GM12872 (cell line): Measurements from ENCODE around the gene DTNBP1.

ENCODE experiments used
- TF ChIP-seq, protein P1 (sequence below): IDR thresholded peaks from 3 replicates; pipeline ENCODE4 v1.5.1; 2011; ENCODE audit warnings: low read depth, mild to moderate bottlenecking, low read length, moderate library complexity; ENCODE audit not compliant: insufficient read depth

DTNBP1 gene

DNA sequence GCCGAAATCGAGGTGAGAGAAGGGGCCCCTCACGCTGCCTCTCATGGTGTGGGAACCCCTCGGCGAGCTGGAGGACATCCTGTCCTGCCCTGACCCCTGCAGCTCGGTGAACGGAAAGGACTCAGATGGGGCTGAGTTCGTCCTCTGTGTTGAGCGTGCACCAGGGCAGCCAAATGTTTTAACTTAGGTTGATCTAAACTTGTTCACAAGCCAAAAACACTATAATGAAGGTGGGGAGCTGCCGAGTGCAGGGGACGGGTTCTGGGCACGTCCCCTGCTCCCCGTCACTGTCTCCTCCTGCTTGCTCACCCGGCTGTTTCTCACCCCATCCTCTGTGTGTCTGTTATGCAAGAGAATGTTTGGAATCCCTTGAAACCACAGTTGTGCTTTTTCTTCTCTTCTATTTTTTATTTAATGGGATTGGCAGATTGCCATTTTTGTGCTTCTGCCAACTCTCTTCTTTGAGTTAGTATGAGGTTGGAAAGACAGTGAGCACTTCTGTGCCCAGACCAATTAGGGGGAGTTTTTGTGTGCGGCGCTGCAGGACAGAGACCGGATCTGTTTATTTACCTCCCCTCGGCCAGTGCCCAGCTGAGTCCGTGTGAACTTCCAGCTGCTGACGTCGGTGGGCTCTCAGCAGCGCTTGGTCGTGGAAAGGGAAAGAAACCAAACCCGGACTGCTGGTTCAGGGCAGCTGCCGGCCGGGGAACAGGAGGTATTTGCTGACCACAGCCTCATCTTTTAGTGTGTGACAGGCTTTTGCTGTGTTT lies 158.1 kb downstream of the DTNBP1 start:
- TF ChIP-seq, protein P1, sequence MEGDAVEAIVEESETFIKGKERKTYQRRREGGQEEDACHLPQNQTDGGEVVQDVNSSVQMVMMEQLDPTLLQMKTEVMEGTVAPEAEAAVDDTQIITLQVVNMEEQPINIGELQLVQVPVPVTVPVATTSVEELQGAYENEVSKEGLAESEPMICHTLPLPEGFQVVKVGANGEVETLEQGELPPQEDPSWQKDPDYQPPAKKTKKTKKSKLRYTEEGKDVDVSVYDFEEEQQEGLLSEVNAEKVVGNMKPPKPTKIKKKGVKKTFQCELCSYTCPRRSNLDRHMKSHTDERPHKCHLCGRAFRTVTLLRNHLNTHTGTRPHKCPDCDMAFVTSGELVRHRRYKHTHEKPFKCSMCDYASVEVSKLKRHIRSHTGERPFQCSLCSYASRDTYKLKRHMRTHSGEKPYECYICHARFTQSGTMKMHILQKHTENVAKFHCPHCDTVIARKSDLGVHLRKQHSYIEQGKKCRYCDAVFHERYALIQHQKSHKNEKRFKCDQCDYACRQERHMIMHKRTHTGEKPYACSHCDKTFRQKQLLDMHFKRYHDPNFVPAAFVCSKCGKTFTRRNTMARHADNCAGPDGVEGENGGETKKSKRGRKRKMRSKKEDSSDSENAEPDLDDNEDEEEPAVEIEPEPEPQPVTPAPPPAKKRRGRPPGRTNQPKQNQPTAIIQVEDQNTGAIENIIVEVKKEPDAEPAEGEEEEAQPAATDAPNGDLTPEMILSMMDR: no peak

DNA sequence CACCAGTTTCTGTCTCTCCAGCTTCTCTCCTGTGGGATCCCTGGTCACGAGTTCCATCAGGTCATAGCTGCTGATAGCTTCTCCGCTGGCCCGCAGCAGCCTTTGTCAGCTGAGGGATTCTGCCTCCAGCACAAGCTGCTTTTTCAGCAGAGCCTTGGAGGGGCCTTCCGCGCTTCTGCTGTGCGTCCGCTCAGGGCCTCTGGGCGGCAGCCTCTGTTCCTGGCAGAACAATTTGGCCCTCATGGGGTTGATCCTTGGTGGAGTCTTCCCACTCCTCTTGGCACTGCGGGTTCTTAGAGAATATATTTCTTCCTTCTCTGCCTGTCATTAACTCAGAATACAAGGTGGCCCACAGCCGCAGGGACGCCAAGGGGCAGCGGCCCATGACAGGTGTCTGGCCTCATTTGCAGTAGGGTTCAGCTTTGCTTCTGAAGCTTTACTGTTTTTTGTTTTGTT lies 158.8 kb downstream of the DTNBP1 start:
- TF ChIP-seq, protein P1: no peak

DNA sequence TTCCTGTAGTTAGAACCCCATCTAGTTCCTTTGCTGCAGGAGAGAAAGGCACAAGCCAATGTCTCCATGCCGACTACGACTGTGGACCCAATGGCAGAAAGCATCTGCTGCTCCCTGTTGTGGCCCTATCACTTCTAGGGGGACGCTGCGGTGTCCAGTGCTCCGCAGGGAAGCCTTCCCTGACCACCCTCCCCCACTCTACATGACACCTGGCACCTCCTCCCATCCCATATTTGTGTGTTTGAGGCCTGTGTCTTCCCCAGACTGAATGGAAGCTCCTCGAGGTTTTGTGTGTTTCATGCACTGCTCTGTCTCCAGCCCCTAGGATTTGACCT lies 159.5 kb downstream of the DTNBP1 start:
- TF ChIP-seq, protein P1: no peak

DNA sequence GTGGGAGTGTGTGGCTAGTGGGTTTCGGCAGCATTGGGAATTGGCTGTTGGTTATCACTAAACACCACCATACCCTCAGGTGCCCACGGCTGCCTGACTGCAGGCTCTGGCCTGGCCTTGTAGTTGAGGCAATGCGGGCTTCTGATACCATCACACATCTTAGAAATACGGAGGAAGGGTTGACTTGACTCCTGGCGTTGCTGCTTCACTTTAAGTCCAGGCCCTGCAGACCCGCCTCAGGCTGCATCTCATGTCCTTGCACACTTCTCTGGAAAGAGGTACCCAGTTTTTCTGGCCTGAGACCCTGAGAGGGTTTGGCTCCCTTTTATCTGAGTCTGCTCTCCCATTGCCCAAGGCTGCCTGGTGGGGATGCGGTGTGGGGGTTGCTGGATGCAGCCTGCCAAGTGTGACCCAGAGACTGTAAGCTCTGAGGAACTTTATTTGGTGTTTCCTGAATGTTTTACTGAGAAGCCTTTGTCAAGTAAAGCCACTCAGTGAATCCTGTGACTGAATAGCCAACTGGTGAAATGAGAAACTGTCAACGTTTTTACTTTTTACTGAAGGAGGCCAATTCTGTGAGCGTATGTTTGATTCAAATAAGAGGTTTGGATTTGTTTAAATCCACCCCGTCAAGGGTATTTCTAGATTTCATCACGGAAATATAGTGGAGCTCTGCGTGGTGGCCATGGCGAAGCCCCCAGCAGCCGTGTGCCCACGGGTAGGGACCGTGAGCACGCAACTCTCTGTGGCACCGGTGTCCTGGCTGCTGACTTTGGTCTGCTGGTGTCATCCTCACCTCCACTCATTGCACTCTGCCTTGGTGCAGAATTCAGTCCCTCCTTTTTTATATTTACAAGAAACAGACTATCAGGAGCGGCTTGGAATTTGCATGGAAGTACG lies 160.1 kb downstream of the DTNBP1 start:
- TF ChIP-seq, protein P1: no peak

DNA sequence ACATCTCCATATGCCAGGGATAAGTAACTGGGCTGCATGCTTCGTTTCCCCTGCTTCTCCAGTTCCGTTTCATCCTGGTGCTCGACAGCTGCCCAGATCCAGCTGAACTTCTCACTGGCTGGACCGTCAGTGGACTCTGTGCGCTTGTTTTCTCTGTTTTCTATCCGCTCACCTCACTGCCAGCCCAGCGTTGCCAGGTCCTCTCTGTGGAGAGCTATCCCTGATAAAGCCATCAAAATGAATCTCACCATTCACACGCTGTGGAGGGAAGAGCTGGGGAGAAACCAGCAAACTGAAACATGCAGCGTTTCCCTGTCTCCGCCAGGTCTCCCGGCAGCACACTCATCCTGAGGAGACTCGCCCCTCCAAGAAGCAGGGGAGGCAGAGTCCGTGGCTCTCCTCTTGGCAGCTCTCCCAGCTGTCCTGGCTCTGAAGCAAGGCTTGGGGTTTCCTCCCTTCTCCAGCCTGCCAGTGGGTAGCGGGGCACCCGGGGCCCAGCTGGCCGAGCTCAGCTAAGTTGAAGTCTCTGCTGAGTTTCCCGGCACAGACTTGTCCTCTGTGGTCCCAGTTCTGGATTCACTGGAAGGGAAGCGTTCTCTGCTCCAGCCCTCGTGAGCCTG lies 160.9 kb downstream of the DTNBP1 start:
- TF ChIP-seq, protein P1: no peak

DNA sequence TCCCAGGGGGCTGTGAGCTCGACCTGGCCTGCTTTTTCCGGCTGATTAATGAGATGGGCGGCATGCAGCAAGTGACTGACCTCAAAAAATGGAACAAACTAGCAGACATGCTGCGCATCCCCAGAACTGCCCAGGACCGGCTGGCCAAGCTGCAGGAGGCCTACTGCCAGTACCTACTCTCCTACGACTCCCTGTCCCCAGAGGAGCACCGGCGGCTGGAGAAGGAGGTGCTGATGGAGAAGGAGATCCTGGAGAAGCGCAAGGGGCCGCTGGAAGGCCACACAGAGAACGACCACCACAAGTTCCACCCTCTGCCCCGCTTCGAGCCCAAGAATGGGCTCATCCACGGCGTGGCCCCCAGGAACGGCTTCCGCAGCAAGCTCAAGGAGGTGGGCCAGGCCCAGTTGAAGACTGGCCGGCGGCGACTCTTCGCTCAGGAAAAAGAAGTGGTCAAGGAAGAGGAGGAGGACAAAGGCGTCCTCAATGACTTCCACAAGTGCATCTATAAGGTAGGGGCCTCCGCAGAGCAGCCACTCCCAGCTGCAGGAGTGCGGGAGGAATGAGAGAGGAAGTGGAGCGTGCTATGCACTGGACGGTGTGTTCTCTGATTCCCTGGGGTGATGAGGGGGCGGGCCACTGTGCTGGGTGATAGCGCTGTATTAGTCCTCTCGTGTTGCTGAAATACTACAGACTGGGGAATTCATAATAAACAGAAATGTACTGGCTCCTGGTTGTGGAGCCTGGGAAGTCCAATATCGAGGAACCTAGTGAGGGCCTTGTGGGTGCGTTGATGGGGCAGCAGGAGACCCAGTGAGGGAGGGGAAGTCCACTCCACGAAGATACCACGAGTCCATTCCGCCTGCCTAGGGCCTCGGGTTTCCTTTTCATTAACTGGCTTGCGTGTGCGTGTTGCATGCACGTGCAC lies 161.7 kb downstream of the DTNBP1 start:
- TF ChIP-seq, protein P1: no peak
